Inflammatory macrophage treated with lipopolysaccharide for 4 hours (primary cell): Measurements from ENCODE around the gene CEP76.
"Not testable (repeated sequence)": the region's sequence is repeated elsewhere in the genome, so short reads cannot be mapped to it uniquely, and the experiment has no call there.

ENCODE experiments used
- DNase-seq: peaks from one replicate; pipeline ENCODE4 v3.0.0-alpha.2; 2020

The CEP76 gene

DNA sequence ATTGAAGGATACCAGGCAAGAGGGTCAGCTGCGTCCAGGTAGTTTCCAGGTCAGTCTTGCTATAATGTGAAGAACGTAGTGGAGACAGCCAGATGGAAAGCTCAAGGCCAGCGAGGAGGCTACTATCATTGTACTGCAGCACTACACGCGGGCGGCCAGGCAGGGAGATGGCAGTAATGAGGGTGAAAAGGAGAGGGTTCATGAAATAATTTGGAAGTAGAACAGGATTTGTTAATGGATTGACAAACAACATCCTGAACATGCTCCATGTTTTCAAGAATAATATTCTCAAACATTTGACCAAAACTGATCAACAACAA is 61.7 kb downstream of the CEP76 start:
- DNase-seq: no peak

GRCh38 chr18:12639990-12640880 is 62.3 kb downstream of the CEP76 start:
- no peak for DNase-seq

- DNase-seq: no peak
Observed at GRCh38 chr18:12638644-12639124, 63.8 kb downstream of the CEP76 start.

GRCh38 chr18:12637901-12638643 is 64.5 kb downstream of the CEP76 start:
- DNase-seq: no peak

DNA sequence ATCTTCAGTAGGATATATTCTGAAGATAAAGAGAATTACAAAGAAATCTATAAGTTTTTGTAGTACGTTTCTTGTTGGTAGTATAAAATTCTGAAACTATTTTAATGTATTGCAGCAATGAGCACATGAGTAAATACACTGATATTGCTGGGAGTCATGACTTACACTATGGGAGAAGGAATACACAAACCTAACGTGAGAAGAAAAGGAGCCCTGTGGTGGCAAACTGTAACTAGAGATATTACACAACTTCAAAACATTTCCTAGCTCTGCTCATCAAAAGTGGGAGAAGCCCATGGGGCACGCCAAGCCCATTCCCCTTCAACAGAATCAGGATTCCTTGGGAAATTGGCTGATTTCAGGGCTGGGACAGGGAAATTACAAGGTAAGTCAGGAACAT is 65.1 kb downstream of the CEP76 start:
- DNase-seq: no peak

DNA sequence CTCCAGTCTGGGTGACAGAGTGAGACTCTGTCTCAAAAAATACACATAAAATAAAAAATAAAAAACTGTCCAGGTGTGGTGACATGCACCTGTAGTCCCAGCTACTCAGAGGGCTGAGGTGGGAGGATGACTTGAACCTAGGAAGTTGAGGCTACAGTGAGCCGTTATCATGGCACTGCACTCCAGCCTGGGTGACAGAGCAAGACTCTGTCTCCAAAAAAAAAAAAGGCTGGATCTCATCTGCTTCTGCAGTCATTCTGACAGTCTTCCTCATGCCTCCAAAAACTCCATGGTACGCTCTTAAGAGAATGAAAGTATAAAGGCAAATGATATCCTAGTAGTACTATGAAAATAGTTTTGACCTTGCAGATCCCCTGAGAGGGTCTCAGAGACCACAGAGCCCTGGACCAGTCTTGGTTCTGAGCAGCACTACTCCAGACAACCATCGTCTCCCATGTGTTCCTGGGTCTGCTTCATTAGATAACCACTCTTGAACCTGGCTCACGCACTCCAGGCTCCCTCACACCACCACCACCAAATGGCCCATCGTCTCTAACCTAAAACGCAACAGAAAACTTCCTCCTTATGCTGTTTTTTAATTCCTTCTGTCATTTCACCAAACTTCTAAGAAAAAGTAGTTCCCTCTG is 70.6 kb downstream of the CEP76 start:
- DNase-seq: no peak

DNA sequence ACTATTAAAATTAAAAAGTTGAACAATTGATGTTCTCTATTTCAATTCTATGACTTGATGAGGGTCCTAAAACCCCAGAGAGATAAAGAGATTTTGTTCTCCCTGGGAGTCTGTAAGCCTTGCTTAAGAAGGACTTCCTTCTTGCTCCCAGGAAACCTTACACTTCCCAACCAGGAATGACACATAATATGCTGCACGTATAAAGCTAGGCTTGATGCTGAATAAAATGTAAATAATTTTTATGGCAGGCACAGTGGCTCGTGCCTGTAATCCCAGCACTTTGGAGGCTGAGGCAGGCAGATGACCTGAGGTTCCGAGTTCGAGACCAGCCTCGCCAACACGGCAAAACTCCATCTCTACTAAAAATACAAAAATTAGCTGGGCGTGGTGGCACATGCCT is 72.4 kb downstream of the CEP76 start:
- DNase-seq: no peak

- DNase-seq: no peak
Observed at GRCh38 chr18:12628706-12629702, 73.5 kb downstream of the CEP76 start.

DNA sequence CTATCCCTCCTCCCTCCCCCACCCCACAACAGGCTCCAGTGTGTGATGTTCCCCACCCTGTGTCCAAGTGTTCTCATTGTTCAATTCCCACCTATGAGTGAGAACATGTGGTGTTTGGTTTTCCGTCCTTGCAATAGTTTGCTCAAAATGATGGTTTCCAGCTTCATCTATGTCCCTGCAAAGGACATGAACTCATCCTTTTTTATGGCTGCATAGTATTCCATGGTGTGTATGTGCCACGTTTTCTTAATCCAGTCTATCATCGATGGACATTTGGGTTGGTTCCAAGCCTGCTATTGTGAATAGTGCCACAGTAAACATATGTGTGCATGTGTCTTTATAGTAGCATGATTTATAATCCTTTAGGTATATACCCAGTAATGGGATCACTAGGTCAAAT is 75.3 kb downstream of the CEP76 start:
- not testable (repeated sequence) for DNase-seq

DNA sequence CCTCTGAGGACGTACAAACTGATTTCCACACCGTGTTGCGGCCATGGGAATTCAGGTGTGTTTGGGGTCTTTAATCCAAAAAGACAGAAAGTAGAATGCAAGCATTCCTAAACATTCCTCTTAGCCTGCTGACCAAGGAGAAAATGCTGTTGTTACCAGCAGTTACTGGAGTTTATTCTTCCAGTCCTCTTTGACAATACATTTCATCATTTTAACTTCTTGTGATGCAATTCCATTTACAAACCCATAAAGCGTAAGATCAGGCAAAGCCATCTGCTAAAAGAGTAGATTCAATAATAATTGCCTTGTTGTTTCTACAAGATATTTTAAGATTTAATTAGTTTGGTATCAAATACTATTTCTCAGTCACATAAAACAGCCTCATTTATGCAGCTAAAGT is 77.3 kb downstream of the CEP76 start:
- DNase-seq: no peak
